Ovary (tissue), 9 donors: Measurements from ENCODE around the gene MRLN. TPM values are rescaled to one million over a fixed set of nuclear protein-coding genes. Genes with fewer than 3 reads are reported as not detected.

ENCODE experiments used
- DNase-seq, 5 donors: peaks; one replicate each; pipeline ENCODE4 v3.0.0-alpha.2; 2019 to 2020
- H3K27ac ChIP-seq, 2 donors: fragments of 200-600 bp; one replicate each; pipeline versions ENCODE4 v1.5.1 to v1.8.0; 2019 to 2022
- H3K27me3 ChIP-seq: fragments of 200-600 bp; one replicate; pipeline ENCODE4 v1.8.0; 2022
- H3K36me3 ChIP-seq: fragments of 200-600 bp; sonication (generic); one replicate; pipeline ENCODE4 v1.5.1; 2019
- H3K4me1 ChIP-seq: one replicate; pipeline ENCODE4 v1.8.1; 2013; ENCODE audit warnings: mild to moderate bottlenecking, moderate library complexity; ENCODE audit not compliant: insufficient read depth
- H3K4me3 ChIP-seq: fragments of 200-600 bp; sonication (generic); one replicate; pipeline ENCODE4 v1.5.1; 2017
- H3K9me3 ChIP-seq, 2 donors: fragments of 200-600 bp in 1 of 2; sonication (generic) in 1 of 2; one replicate each; pipeline versions ENCODE4 v1.5.1 to v1.8.1; 2013 to 2019; ENCODE audit warnings: mild to moderate bottlenecking in 1 of 2, moderate library complexity in 1 of 2
- EP300 ChIP-seq: sonication (generic); formaldehyde crosslinking; IDR thresholded peaks from one replicate; pipeline ENCODE4 v1.6.1; 2017; ENCODE audit warnings: antibody characterized with exemption
- POLR2A ChIP-seq: fragments of 450-650 bp; IDR thresholded peaks from one replicate; pipeline ENCODE4 v1.6.1; 2017; ENCODE audit warnings: antibody characterized with exemption, mild to moderate bottlenecking, moderate library complexity
- WGBS, 3 donors: extraction: QIAGEN DNeasy Blood & Tissue Kit in 1 of 3; methylation state at CpG; one replicate each; pipeline versions ENCODE4 v1.1.5 to v1.1.7; 2013 to 2017; 5-methylcytosine and 5-hydroxymethylcytosine counted together
- intact Hi-C, 4 donors: fragments of 100-400 bp; cut with DNase I; formaldehyde crosslinking; loops; one replicate each; pipeline versions ENCODE4 v1.11.0 to v1.15.1; 2022 to 2023
- polyA plus RNA-seq, 2 donors: library from polyadenylated mRNA; stranded (reverse); fragments of 200-250 nt in 1 of 2; fragments of 350-450 nt in 1 of 2; fragmentation: Illumina TruSeq in 1 of 2; extraction: RNeasy Lipid Tissue Mini Kit (QIAGEN cat#74804) in 1 of 2; gene quantifications; one replicate each; pipeline ENCODE4 v1.2.3, GENCODE V29; 2013 to 2014
- total RNA-seq, 7 donors: library from RNA; depleted of rRNA in 2 of 7; stranded (reverse); fragments of >200 nt in 2 of 7; fragmentation: NEBNext Ultra II Directional in 3 of 7; extraction: Animal tissue kit (Norgen Biotek cat#: 25700) in 3 of 7; gene quantifications; one replicate each; pipeline versions ENCODE4 v1.1.0 to v1.2.4, GENCODE V29; 2016 to 2023
- TF ChIP-seq, protein P1 (sequence below), 3 donors: fragments of 450-650 bp in 2 of 3; fragments of 200-600 bp in 1 of 3; IDR thresholded peaks; one replicate each; pipeline versions ENCODE4 v1.5.1 to v1.8.0; 2016 to 2022; ENCODE audit warnings: antibody characterized with exemption in 3 of 3, mild to moderate bottlenecking in 1 of 3
- donor health status: DM: no; HTN: no; CAD: no; lungs with moderate emphysema.
- donor health status: DM: no; HTN: no; CAD: no.
- donor health status: Bipolar disorder and iron deficiency.
- donor health status: DM: yes; HTN: yes; CAD: no.
- donor health status: DM: no; HTN: no; CAD: no.
- donor health status: DM: yes; HTN: yes; CAD: no.

MRLN gene
- total and polyA plus RNA-seq, 9 donors = 0.80 TPM; not detected in 8

DNA sequence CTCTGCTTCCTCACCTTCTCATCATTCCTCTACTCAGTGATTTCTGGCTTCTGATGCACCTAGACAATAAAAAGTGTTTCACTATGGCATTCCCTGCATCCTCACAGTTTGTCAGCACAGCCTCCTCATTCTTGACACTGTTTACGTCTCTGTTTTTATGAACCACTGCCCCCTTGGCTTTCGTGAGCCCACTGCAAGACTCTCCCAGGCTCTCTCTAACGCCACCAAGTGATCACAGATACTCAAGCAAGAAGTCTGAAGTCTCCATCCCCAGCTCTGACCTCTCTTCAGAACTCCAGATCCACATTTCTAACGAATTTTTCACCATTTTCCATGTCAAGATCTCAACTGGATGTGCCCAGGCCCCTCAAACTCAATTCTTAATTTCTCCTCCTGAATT is 52.5 kb downstream of the MRLN start:
- no peak for DNase-seq
- intact Hi-C loops = no loop called here
- TF ChIP-seq POLR2A (no peak), EP300 (no peak)
- TF ChIP-seq, protein P1, sequence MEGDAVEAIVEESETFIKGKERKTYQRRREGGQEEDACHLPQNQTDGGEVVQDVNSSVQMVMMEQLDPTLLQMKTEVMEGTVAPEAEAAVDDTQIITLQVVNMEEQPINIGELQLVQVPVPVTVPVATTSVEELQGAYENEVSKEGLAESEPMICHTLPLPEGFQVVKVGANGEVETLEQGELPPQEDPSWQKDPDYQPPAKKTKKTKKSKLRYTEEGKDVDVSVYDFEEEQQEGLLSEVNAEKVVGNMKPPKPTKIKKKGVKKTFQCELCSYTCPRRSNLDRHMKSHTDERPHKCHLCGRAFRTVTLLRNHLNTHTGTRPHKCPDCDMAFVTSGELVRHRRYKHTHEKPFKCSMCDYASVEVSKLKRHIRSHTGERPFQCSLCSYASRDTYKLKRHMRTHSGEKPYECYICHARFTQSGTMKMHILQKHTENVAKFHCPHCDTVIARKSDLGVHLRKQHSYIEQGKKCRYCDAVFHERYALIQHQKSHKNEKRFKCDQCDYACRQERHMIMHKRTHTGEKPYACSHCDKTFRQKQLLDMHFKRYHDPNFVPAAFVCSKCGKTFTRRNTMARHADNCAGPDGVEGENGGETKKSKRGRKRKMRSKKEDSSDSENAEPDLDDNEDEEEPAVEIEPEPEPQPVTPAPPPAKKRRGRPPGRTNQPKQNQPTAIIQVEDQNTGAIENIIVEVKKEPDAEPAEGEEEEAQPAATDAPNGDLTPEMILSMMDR (IDR thresholded peaks at IDR 0.05) = no peak
- H3K36me3 ChIP-seq = no peaks in the 10 kb centered on the region
- H3K27ac ChIP-seq = no peak overlapping the region
- no peak overlapping the region for H3K4me3 ChIP-seq
- H3K4me1 ChIP-seq = peaks cover 11% of the 10 kb centered on the region
- no peaks in the 10 kb centered on the region for H3K9me3 ChIP-seq
- 59 to 68% (median 64%) methylated on average over 4 of the region's 4 CpGs for WGBS, 3 donors
- no peaks in the 10 kb centered on the region for H3K27me3 ChIP-seq

DNA sequence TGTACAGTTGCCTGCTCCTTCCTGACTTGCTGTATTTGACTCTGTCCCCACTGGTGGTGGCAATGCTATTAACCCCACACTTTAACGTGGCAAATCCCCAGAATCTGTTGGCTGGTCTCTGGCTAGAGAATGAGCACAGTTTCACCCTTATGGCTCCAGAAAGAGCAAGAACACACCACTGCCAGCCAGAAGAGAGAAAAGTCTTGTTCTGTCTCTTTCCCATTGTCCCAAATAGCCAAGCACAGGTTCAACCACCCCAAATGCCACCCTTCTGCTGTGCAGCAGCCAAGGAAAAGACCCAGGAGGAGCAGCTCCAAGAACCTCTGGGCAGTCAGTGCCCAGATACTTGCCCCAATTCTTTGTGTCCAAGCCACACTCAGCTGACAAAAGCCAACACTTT is 54.9 kb downstream of the MRLN start:
- Histone ChIP-seq H3K27me3 (no peaks in the 10 kb centered on the region), H3K9me3 (no peaks in the 10 kb centered on the region), H3K36me3 (no peaks in the 10 kb centered on the region), H3K4me3 (no peak overlapping the region), H3K27ac (no peak overlapping the region), H3K4me1 (peaks cover 8% of the 10 kb centered on the region)
- 52 to 59% (median 58%) methylated on average over 1 of the region's 1 CpG for WGBS, 3 donors
- intact Hi-C loops = no loop called here
- TF ChIP-seq POLR2A (no peak), EP300 (no peak)
- TF ChIP-seq, protein P1 (IDR thresholded peaks at IDR 0.05) = no peak
- no peak for DNase-seq

DNA sequence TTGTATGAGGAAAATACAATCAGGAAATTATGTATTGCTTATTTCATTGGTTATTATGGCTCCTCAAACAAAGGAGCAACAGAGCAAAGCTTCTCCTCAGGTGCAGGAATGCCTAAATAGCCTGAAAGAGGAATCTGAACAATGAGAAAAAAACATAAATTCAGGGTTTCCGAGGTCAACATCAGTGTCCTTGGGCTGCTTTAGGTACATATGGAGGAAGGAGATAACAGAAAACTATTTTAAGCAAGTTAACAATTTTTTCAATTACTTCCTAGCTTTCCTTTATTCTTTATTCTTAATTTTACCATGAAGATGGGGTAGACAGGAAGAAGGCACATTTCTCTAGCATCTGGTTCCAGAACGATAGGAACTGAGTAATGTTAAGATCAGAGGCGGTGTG is 57.6 kb downstream of the MRLN start:
- H3K27ac ChIP-seq = no peak overlapping the region
- no peaks in the 10 kb centered on the region for H3K36me3 ChIP-seq
- WGBS, 3 donors = 49 to 68% (median 57%) methylated on average over 3 of the region's 3 CpGs
- H3K9me3 ChIP-seq = no peaks in the 10 kb centered on the region
- DNase-seq = no peak
- intact Hi-C loops = no loop called here
- peaks cover 4% of the 10 kb centered on the region for H3K4me1 ChIP-seq
- H3K27me3 ChIP-seq = no peaks in the 10 kb centered on the region
- H3K4me3 ChIP-seq = no peak overlapping the region
- TF ChIP-seq, protein P1 (IDR thresholded peaks at IDR 0.05) = no peak
- no peak for TF ChIP-seq POLR2A

DNA sequence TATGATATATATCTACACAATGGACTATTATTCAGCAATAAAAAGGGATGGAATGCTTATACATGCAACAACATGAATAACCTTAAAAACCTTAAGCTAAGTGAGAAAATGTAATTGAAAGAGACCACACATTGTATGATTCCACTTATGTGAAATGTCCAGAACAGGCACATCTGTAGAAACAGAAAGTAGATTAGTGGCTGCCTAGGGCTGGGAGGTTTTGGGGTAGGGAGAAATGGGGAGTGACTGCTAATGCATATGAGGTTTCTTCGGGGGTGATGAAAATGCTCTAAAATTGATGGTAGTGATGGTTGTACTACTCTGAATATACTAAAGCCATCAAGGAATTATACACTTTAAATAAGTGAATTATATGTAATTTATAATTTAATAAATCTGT is 58.3 kb downstream of the MRLN start:
- WGBS, 3 donors = 96 to 98% (median 98%) methylated on average over 1 of the region's 1 CpG
- no peak for DNase-seq

More for the DNA sequence above, 58.3 kb downstream of the MRLN start:
- intact Hi-C loops = no loop called here
- Histone ChIP-seq H3K9me3 (no peaks in the 10 kb centered on the region), H3K36me3 (no peaks in the 10 kb centered on the region), H3K4me1 (peaks cover 2% of the 10 kb centered on the region), H3K27ac (no peak overlapping the region), H3K4me3 (no peak overlapping the region), H3K27me3 (no peaks in the 10 kb centered on the region)
- TF ChIP-seq EP300 (no peak), POLR2A (no peak)
- TF ChIP-seq, protein P1 (IDR thresholded peaks at IDR 0.05) = no peak
